ENCODE measurements around the gene PLEKHG1. TPM values are rescaled to one million over a fixed set of nuclear protein-coding genes. Genes with fewer than 3 reads are reported as not detected.

The PLEKHG1 gene
- polyA plus RNA-seq, 1 experiment = 0.39 TPM

DNA sequence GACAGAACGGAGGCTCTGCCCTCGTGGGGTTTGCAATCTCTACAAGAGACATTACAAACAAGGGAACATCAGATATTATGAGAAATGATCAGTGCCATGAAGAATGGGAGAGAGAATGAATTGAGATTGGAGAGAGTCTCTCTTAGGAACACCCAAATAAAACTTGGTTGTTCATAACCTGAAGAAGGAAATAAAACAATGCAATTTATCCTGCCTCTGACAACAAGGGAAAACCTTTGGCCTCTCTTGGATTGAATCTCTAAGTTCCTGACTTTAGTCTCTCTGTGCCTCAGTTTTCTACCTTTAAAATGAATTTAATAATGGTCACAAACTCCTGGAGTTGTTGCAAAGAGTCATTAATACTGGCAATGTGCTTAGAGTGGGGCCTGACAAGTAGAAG, 21.1 kb downstream of the PLEKHG1 start:
- DNase-seq (ENCODE audit: low read depth) = no peak

DNA sequence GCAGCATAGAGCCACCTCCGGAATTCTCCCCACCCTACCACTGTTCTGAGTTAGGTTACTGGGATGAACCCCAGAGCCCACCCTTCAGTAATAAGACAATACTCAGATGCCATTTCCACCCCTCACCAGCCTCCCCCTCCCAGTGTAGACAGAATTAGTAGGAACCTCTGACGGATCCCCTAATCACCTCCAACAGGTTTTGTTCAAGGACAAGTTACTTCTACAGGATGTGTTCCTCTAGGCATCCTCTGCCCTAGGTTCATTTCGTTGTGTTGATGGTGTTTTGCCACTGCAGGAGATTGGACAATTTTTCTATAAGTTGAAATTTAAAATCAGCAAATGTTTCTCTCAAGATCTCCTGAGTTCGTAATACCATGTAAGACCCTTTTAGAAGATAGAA, 22.8 kb downstream of the PLEKHG1 start:
- ChIA-PET CTCF (no interaction called here), POLR2A (no interaction called here)
- TF ChIP-seq, protein P1, sequence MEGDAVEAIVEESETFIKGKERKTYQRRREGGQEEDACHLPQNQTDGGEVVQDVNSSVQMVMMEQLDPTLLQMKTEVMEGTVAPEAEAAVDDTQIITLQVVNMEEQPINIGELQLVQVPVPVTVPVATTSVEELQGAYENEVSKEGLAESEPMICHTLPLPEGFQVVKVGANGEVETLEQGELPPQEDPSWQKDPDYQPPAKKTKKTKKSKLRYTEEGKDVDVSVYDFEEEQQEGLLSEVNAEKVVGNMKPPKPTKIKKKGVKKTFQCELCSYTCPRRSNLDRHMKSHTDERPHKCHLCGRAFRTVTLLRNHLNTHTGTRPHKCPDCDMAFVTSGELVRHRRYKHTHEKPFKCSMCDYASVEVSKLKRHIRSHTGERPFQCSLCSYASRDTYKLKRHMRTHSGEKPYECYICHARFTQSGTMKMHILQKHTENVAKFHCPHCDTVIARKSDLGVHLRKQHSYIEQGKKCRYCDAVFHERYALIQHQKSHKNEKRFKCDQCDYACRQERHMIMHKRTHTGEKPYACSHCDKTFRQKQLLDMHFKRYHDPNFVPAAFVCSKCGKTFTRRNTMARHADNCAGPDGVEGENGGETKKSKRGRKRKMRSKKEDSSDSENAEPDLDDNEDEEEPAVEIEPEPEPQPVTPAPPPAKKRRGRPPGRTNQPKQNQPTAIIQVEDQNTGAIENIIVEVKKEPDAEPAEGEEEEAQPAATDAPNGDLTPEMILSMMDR (IDR thresholded peaks at IDR 0.05; ENCODE audit: insufficient read depth, low read depth, low read length) = no peak
- no peak for DNase-seq (ENCODE audit: low read depth)
- H3K27me3 ChIP-seq (ENCODE audit: control insufficient read depth, insufficient read depth, low read length) = 0 out of 2 replicates have a peak, but pooled peaks cover 1% of the 10 kb centered on the region
- H3K36me3 ChIP-seq (ENCODE audit: control insufficient read depth, insufficient read depth, low read length) = no peaks in the 10 kb centered on the region
- no peak overlapping the region for H3K4me3 ChIP-seq (ENCODE audit: low read depth, low read length)

More for the DNA sequence above, 21.1 kb downstream of the PLEKHG1 start:
- Histone ChIP-seq H3K27me3 (ENCODE audit: control insufficient read depth, insufficient read depth, low read length) (0 out of 2 replicates have a peak, but pooled peaks cover 1% of the 10 kb centered on the region), H3K36me3 (ENCODE audit: control insufficient read depth, insufficient read depth, low read length) (no peaks in the 10 kb centered on the region), H3K4me3 (ENCODE audit: low read depth, low read length) (no peak overlapping the region)
- TF ChIP-seq, protein P1 (IDR thresholded peaks at IDR 0.05; ENCODE audit: insufficient read depth, low read depth, low read length) = no peak
- ChIA-PET POLR2A (no interaction called here), CTCF (no interaction called here)

DNA sequence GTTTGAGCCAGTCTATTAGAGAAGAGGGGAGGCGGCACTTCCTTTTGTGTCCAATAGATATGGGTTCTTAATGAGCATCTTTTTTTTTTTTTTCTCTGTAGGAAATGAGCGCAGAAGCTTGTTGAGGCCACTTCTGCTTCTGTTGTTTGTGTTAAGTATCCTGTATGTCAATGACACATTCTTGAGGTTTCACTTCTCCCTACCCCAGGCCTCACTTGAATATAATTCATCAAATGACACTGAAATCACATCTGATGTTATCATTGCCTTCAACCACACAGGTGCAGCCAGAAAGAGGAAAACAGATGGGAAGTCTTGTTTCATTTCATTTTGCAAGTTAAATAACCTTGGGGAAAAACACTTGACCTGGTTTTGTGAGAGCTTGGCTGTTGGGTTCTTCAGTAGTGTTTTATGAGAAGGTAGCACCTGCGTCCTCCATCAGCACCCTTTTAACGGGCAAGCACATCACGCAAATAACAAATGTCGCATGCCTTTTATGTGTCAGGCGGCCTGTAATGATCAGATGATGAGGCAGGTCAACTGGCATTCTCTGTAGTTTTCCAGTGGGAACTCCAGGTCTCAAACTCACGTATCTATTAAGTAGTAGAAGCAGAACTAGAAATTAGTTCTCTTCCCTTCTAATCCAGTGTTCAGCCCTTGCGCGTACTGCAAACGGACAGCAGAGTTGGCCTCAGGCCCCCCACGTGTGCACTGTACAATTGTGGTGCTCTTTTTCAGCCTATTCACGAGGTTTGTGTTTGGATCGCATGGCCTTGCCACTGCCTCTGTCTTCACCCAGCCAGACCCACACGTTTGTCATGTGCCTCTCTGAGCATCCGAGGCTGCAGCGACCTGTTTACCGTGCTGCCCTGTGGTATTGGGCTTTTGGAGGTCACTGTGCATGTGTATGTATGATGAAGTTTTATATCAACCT, 23.5 kb downstream of the PLEKHG1 start:
- POLR2A ChIA-PET = no interaction called here
- TF ChIP-seq, protein P1 (IDR thresholded peaks at IDR 0.05; ENCODE audit: insufficient read depth, low read depth, low read length) = no peak
- no peak for DNase-seq (ENCODE audit: low read depth)
- H3K27me3 ChIP-seq (ENCODE audit: control insufficient read depth, insufficient read depth, low read length) = 0 out of 2 replicates have a peak, but pooled peaks cover 1% of the 10 kb centered on the region
- H3K36me3 ChIP-seq (ENCODE audit: control insufficient read depth, insufficient read depth, low read length) = no peaks in the 10 kb centered on the region
- CTCF ChIA-PET = no interaction called here
- H3K4me3 ChIP-seq (ENCODE audit: low read depth, low read length) = no peak overlapping the region

DNA sequence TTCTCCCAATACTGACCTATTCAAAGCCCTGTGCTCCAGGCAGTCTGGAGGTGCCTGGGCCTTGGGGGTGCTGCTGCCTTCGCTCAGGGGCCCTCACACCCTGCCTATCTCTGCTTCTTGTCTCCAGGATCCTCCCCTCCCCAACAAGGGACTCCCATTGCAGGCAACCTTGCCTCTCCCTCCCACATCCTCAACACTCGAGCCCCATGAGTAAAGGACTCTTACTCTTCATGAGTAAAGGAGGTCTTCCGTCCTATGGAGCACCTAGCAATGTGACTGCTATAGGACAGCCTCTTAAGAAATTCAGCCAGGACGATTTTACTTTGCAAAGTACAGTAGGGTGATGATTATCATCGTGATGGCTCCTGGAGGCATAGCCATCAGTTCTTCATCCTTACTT, 24.5 kb downstream of the PLEKHG1 start:
- Histone ChIP-seq H3K27me3 (ENCODE audit: control insufficient read depth, insufficient read depth, low read length) (0 out of 2 replicates have a peak, but pooled peaks cover 1% of the 10 kb centered on the region), H3K36me3 (ENCODE audit: control insufficient read depth, insufficient read depth, low read length) (no peaks in the 10 kb centered on the region), H3K4me3 (ENCODE audit: low read depth, low read length) (no peak overlapping the region)
- TF ChIP-seq, protein P1 (IDR thresholded peaks at IDR 0.05; ENCODE audit: insufficient read depth, low read depth, low read length) = no peak
- ChIA-PET CTCF (no interaction called here), POLR2A (no interaction called here)
- DNase-seq (ENCODE audit: low read depth) = no peak

DNA sequence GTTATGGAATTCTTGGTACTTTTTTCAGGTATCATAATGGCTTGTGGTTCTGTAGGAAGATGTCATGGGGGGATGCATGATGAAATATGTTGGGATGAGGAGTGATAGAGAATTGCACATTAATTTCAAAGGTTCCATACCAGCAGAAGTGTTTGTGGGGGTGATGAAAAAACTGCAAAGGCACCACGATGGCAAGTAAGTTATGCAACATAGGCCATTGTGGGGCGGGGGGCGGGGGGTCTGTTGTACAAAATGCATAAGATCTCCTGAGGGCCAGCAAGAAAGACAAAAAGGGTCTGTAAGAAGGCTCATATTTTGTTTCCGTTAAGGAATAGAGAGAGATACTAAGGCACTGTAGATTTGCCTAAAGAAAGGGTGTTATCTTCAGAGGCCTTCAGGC, 26.2 kb downstream of the PLEKHG1 start:
- POLR2A ChIA-PET = no interaction called here
- DNase-seq (ENCODE audit: low read depth) = no peak
- H3K27me3 ChIP-seq (ENCODE audit: control insufficient read depth, insufficient read depth, low read length) = 0 out of 2 replicates have a peak, but pooled peaks cover 1% of the 10 kb centered on the region
- no peaks in the 10 kb centered on the region for H3K36me3 ChIP-seq (ENCODE audit: control insufficient read depth, insufficient read depth, low read length)
- H3K4me3 ChIP-seq (ENCODE audit: low read depth, low read length) = no peak overlapping the region
- CTCF ChIA-PET = no interaction called here
- TF ChIP-seq, protein P1 (IDR thresholded peaks at IDR 0.05; ENCODE audit: insufficient read depth, low read depth, low read length) = no peak
